ENCODE data around the gene PACSIN1. TPM values are rescaled to one million over a fixed set of nuclear protein-coding genes. Genes with fewer than 3 reads are reported as not detected.

PACSIN1 gene
- total RNA-seq, 1 donor from 2014 or later: not detected

GRCh38 chr6:34576286-34576955 lies 110.5 kb downstream of the PACSIN1 start:
- Mint-ChIP-seq H3K9me3 (no peaks in the 10 kb centered on the region), H3K27ac (no peak overlapping the region), H3K36me3 (ENCODE audit: low read depth) (no peaks in the 10 kb centered on the region), H3K4me3 (ENCODE audit: low read depth) (no peak overlapping the region), H3K27me3 (ENCODE audit: low read depth) (no peaks in the 10 kb centered on the region), H3K4me1 (ENCODE audit: low read depth) (no peaks in the 10 kb centered on the region)
- intact Hi-C loops (cut with micrococcal nuclease): no loop called here
- DNase-seq (ENCODE audit: low spot score): no peak

GRCh38 chr6:34578445-34579262 lies 112.8 kb downstream of the PACSIN1 start:
- DNase-seq (ENCODE audit: low spot score): no peak
- H3K4me1 Mint-ChIP-seq (ENCODE audit: low read depth): no peaks in the 10 kb centered on the region
- no peaks in the 10 kb centered on the region for H3K36me3 Mint-ChIP-seq (ENCODE audit: low read depth)
- H3K9me3 Mint-ChIP-seq: no peaks in the 10 kb centered on the region
- H3K27ac Mint-ChIP-seq: no peak overlapping the region
- H3K27me3 Mint-ChIP-seq (ENCODE audit: low read depth): no peaks in the 10 kb centered on the region
- intact Hi-C loops (cut with micrococcal nuclease): no loop called here
- H3K4me3 Mint-ChIP-seq (ENCODE audit: low read depth): no peak overlapping the region

DNA sequence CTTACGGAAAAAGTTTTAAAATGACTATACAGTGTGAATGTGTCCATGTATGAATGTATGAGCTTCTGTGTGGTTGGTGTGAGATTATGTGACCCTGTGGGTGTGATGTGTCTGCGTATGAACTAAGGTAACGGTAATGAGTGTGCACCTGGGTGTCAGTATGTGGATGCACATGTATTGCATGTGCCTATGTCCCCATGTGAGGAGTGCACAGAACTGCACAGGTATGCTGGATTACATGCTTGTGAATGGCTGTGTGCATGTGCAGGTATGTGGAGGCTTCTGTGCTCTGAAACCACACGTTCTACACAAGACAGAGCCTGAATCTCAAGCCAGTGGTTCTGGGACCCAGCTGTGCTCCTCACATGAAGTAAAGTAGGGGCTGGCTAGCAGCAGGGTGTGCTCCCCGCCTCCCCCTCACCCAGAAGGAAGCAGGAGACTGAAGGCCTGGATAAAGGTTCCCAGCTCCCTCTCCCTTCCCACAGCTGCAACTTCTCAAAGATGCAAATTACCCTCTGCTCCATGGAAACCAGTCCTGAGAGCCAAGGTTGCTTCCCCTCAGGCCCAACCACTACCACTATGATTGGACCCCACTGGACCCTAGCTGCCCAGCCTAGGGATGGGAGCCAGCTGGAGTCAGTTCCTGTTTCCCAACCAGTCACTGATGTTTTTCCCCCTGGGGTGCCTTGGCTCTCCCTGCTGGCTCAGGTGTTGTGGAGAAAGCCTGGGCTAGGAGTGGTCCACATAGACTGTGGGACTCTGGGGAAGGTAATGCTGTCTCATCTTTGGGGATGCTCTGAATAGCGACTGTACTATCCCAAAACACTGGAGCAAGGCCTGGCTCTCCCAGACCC lies 115.1 kb downstream of the PACSIN1 start:
- intact Hi-C loops (cut with micrococcal nuclease): no loop called here
- no peak for DNase-seq (ENCODE audit: low spot score)
- H3K36me3 Mint-ChIP-seq (ENCODE audit: low read depth): no peaks in the 10 kb centered on the region
- H3K27me3 Mint-ChIP-seq (ENCODE audit: low read depth): no peaks in the 10 kb centered on the region
- H3K27ac Mint-ChIP-seq: no peak overlapping the region
- H3K4me3 Mint-ChIP-seq (ENCODE audit: low read depth): no peak overlapping the region
- H3K9me3 Mint-ChIP-seq: no peaks in the 10 kb centered on the region
- H3K4me1 Mint-ChIP-seq (ENCODE audit: low read depth): peaks cover 9% of the 10 kb centered on the region

DNA sequence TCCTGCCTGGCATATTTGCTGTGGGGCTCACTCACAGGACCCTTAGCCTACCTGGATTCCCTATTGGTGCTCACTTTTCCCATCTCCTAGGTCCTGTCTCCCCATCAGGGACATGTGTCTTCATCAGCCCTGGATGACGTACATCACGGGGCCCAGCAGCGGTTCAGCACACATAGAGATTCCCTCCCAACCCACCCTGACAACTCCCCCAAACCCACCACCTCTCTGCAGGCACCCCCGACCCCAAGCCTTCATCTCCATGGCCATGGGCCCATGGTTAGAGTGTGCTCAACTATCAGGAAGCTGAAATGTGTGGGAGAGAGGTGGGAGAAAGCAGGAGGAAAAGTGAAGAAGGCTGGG lies 115.7 kb downstream of the PACSIN1 start:
- DNase-seq (ENCODE audit: low spot score): no peak
- no peak overlapping the region for H3K4me3 Mint-ChIP-seq (ENCODE audit: low read depth)
- intact Hi-C loops (cut with micrococcal nuclease): no loop called here
- H3K27me3 Mint-ChIP-seq (ENCODE audit: low read depth): no peaks in the 10 kb centered on the region
- H3K9me3 Mint-ChIP-seq: no peaks in the 10 kb centered on the region
- H3K4me1 Mint-ChIP-seq (ENCODE audit: low read depth): peaks cover 9% of the 10 kb centered on the region
- H3K27ac Mint-ChIP-seq: no peak overlapping the region
- H3K36me3 Mint-ChIP-seq (ENCODE audit: low read depth): no peaks in the 10 kb centered on the region

GRCh38 chr6:34583461-34583860 lies 117.6 kb downstream of the PACSIN1 start:
- intact Hi-C loops (cut with micrococcal nuclease): no loop called here
- Mint-ChIP-seq H3K4me3 (ENCODE audit: low read depth) (no peak overlapping the region), H3K4me1 (ENCODE audit: low read depth) (peaks cover 9% of the 10 kb centered on the region), H3K36me3 (ENCODE audit: low read depth) (no peaks in the 10 kb centered on the region), H3K27me3 (ENCODE audit: low read depth) (no peaks in the 10 kb centered on the region), H3K9me3 (no peaks in the 10 kb centered on the region), H3K27ac (no peak overlapping the region)
- DNase-seq (ENCODE audit: low spot score): no peak

- no peaks in the 10 kb centered on the region for H3K9me3 Mint-ChIP-seq
- no peaks in the 10 kb centered on the region for H3K27me3 Mint-ChIP-seq (ENCODE audit: low read depth)
- no peak for DNase-seq (ENCODE audit: low spot score)
- H3K36me3 Mint-ChIP-seq (ENCODE audit: low read depth): no peaks in the 10 kb centered on the region
- intact Hi-C loops (cut with micrococcal nuclease): no loop called here
- H3K4me1 Mint-ChIP-seq (ENCODE audit: low read depth): peaks cover 9% of the 10 kb centered on the region
- H3K4me3 Mint-ChIP-seq (ENCODE audit: low read depth): no peak overlapping the region
- H3K27ac Mint-ChIP-seq: peak overlapping the region; percentile 27
These were observed 118.2 kb downstream of the PACSIN1 start for GRCh38 chr6:34583861-34584604.

- DNase-seq (ENCODE audit: low spot score): no peak
- peaks cover 4% of the 10 kb centered on the region for H3K36me3 Mint-ChIP-seq (ENCODE audit: low read depth)
- H3K27ac Mint-ChIP-seq: peak overlapping the region; percentile 27
- H3K9me3 Mint-ChIP-seq: no peaks in the 10 kb centered on the region
- H3K4me3 Mint-ChIP-seq (ENCODE audit: low read depth): no peak overlapping the region
- peaks cover 9% of the 10 kb centered on the region for H3K4me1 Mint-ChIP-seq (ENCODE audit: low read depth)
- H3K27me3 Mint-ChIP-seq (ENCODE audit: low read depth): no peaks in the 10 kb centered on the region
- intact Hi-C loops (cut with micrococcal nuclease): no loop called here
These were observed 118.8 kb downstream of the PACSIN1 start for GRCh38 chr6:34584694-34585093.

Other genes with a start within 250 kb of the PACSIN1 start
- gene HMGA1, start 229.2 kb upstream of the PACSIN1 start, total RNA-seq: 412 and 422 TPM in 2 replicates
- gene SMIM29, start 217.1 kb upstream of the PACSIN1 start, total RNA-seq: 16.6 and 17.3 TPM in 2 replicates
- gene NUDT3, start 73.4 kb upstream of the PACSIN1 start, total RNA-seq: 21.3 and 21.7 TPM in 2 replicates
- 1,642 and 1,684 TPM in 2 replicates for gene RPS10, start 40.0 kb upstream of the PACSIN1 start, total RNA-seq
- 0.09 and 0.16 TPM in 2 replicates for gene SPDEF, start 90.3 kb downstream of the PACSIN1 start, total RNA-seq
- gene ILRUN, start 230.7 kb downstream of the PACSIN1 start, total RNA-seq: 68.7 and 72.9 TPM in 2 replicates